Activated T-helper 2 cell treated with anti-CD3 and anti-CD28 coated beads, Interferon-gamma antibody, Interleukin-2, Interleukin-4, amounts not matched to agents 10 μg/mL and 5 μg/mL and 100 μg/mL, durations not matched to agents 14 hours and 24 hours and 36 hours (primary cell): ENCODE data around the gene SPRYD4. TPM values are rescaled to one million over a fixed set of nuclear protein-coding genes. Genes with fewer than 3 reads are reported as not detected.
"Not testable (repeated sequence)": the region's sequence is repeated elsewhere in the genome, so short reads cannot be mapped to it uniquely, and the experiment has no call there.

Source experiments
- DNase-seq: peaks from one replicate; pipeline ENCODE4 v3.0.0; 2021; ENCODE audit warnings: low spot score
- H3K27ac Mint-ChIP-seq: one replicate; pipeline ENCODE4 v1.8.0; 2021; ENCODE audit warnings: mixed read lengths
- H3K27me3 Mint-ChIP-seq: one replicate; pipeline ENCODE4 v1.8.0; 2021; ENCODE audit warnings: low read depth, mixed read lengths
- H3K36me3 Mint-ChIP-seq: one replicate; pipeline ENCODE4 v1.8.0; 2021; ENCODE audit warnings: low read depth, mixed read lengths
- H3K4me1 Mint-ChIP-seq: one replicate; pipeline ENCODE4 v1.8.0; 2021; ENCODE audit warnings: low read depth, mixed read lengths
- H3K4me3 Mint-ChIP-seq: one replicate; pipeline ENCODE4 v1.8.0; 2021; ENCODE audit warnings: low read depth, mild to moderate bottlenecking, moderate library complexity, mixed read lengths
- H3K9me3 Mint-ChIP-seq: one replicate; pipeline ENCODE4 v1.8.0; 2021; ENCODE audit warnings: mixed read lengths
- intact Hi-C: fragments of 100-400 bp; cut with micrococcal nuclease; formaldehyde crosslinking; loops from one replicate; pipeline ENCODE4 v1.15.1; 2023
- total RNA-seq: library from RNA; stranded (reverse); gene quantifications from 2 replicates; pipeline ENCODE4 v1.2.3, GENCODE V29; 2022

Gene SPRYD4
- total RNA-seq, 1 donor from 2014 or later: 4.5 TPM

DNA sequence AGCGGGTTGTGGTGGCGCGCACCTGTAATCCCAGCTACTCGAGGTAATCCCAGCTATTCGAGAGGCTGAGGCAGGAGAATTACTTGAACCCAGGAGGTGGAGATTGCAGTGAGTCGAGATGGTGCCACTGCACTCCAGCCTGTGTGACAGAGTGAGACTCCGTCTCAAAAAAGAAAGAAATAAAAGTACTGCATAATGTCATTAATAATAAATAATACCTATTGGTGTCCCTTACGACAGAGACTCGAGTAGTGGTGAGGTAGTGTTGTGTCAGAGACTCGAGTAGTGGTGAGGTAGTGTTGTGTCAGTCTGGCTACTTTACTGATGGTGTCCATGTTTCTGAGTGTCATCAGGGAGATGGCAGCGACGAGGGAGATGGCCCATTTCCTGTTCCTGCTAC lies 18.3 kb downstream of the SPRYD4 start:
- Mint-ChIP-seq H3K4me3 (no peak overlapping the region), H3K4me1 (peaks cover 12% of the 10 kb centered on the region), H3K27me3 (peaks cover 36% of the 10 kb centered on the region), H3K27ac (no peak overlapping the region), H3K36me3 (peaks cover 4% of the 10 kb centered on the region), H3K9me3 (no peaks in the 10 kb centered on the region)
- intact Hi-C loops: no loop called here
- DNase-seq: no peak

DNA sequence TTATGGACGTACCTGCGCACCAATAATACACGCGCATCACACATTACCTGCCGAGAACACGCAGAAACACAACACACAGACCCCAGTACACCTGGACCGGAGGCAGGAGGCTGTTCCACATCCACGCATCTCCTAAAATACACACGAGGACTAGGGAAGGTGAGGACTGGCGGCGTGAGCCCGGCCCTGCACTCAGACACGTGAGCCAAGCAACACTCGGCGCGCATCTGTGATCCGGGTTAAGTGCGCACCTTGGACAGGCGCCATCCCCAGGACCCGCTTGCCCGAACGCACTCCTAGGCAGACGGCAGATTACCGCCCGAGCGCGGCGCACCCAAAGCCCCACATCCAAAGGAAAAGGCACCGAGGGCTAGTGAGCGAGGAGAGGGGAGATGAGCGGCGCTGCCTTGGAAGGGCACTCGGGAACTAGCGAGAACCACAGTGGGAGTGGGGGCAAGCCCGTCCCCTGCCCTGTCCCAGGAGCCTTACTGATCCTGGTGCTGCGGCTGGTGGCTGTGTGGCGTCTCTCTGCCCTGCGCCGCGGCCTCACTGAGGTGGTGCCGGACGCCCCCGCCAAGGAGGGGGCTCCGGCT lies 19.2 kb downstream of the SPRYD4 start:
- DNase-seq: no peak
- Mint-ChIP-seq H3K27ac (no peak overlapping the region), H3K4me1 (peaks cover 12% of the 10 kb centered on the region), H3K36me3 (peaks cover 4% of the 10 kb centered on the region), H3K4me3 (peak overlapping the region; percentile 83), H3K9me3 (no peaks in the 10 kb centered on the region), H3K27me3 (peaks cover 39% of the 10 kb centered on the region)
- intact Hi-C loops: no loop called here

GRCh38 chr12:56488041-56488955 lies 19.9 kb downstream of the SPRYD4 start, which contains the start of gene GLS2:
Gene GLS2 (minus strand): TSS chr12:56488161. CDS start chr12:56488118, 43 bp downstream.
- no peaks in the 10 kb centered on the region for H3K9me3 Mint-ChIP-seq
- peaks cover 41% of the 10 kb centered on the region for H3K27me3 Mint-ChIP-seq
- peaks cover 12% of the 10 kb centered on the region for H3K4me1 Mint-ChIP-seq
- intact Hi-C loops: no loop called here
- H3K27ac Mint-ChIP-seq: no peak within 1 kb of the TSS
- H3K4me3 Mint-ChIP-seq: peak within 1 kb of the TSS; percentile 83
- DNase-seq: peak; percentile 54
- H3K36me3 Mint-ChIP-seq: peaks cover 4% of the 10 kb centered on the region

- Mint-ChIP-seq H3K9me3 (no peaks in the 10 kb centered on the region), H3K4me1 (peaks cover 12% of the 10 kb centered on the region), H3K27ac (no peak overlapping the region), H3K27me3 (peaks cover 42% of the 10 kb centered on the region), H3K36me3 (peaks cover 4% of the 10 kb centered on the region), H3K4me3 (no peak overlapping the region)
- no peak for DNase-seq
- intact Hi-C loops: no loop called here
Observed at GRCh38 chr12:56490360-56490759, 22.0 kb downstream of the SPRYD4 start.

GRCh38 chr12:56493409-56494105 lies 25.2 kb downstream of the SPRYD4 start:
- H3K4me1 Mint-ChIP-seq, H3K4me3 Mint-ChIP-seq, H3K9me3 Mint-ChIP-seq, DNase-seq, H3K36me3 Mint-ChIP-seq, H3K27ac Mint-ChIP-seq, intact Hi-C loops: not testable (repeated sequence)
- peaks cover 26% of the 10 kb centered on the region for H3K27me3 Mint-ChIP-seq

DNA sequence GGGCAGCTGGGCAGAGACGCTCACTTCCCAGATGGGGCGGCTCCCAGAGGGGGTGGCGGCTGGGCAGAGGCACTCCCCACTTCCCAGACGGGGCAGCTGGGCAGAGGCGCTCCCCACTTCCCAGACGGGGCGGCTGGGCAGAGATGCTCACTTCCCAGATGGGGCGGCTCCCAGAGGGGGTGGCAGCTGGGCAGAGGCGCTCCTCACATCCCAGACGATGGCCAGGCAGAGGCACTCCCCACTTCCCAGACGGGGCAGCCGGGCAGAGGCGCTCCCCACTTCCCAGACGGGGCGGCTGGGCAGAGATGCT lies 25.7 kb downstream of the SPRYD4 start:
- DNase-seq, H3K36me3 Mint-ChIP-seq, H3K4me1 Mint-ChIP-seq, H3K4me3 Mint-ChIP-seq, H3K27ac Mint-ChIP-seq, intact Hi-C loops, H3K9me3 Mint-ChIP-seq: not testable (repeated sequence)
- peaks cover 26% of the 10 kb centered on the region for H3K27me3 Mint-ChIP-seq

DNA sequence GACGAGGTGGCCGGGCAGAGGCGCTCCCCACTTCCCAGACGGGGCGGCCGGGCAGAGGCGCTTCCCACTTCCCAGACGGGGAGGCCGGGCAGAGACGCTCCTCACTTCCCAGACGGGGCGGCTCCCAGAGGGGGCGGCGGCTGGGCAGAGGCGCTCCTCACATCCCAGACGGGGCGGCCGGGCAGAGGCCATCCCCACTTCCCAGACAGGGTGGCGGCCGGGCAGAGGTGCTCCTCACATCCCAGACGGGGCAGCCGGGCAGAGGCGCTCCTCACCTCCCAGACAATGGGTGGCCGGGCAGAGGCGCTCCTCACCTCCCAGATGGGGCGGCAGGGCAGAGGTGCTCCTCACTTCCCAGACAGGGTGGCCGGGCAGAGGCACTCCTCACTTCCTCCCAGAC lies 26.1 kb downstream of the SPRYD4 start:
- H3K4me3 Mint-ChIP-seq, H3K4me1 Mint-ChIP-seq, DNase-seq, H3K36me3 Mint-ChIP-seq, H3K27ac Mint-ChIP-seq, intact Hi-C loops, H3K9me3 Mint-ChIP-seq: not testable (repeated sequence)
- peaks cover 21% of the 10 kb centered on the region for H3K27me3 Mint-ChIP-seq

DNA sequence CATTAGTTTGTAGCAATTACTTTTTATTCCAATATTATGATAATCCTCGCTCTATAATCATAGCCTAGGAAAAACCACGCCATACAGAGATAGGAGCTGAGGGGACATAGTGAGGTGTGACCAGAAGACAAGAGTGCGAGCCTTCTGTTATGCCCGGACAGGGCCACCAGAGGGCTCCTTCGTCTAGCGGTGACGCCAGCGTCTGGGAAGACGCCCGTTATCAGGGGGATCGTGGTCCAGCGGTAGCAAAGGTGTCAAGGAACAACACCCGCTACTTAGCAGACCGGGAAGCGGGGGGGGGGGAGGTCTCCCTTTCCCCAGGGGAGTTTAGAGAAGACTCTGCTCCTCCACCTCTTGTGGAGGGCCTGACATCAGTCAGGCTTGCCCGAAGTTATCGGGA lies 28.3 kb downstream of the SPRYD4 start:
- peak overlapping the region; percentile 30 for H3K4me3 Mint-ChIP-seq
- H3K9me3 Mint-ChIP-seq, H3K27ac Mint-ChIP-seq, H3K36me3 Mint-ChIP-seq, H3K4me1 Mint-ChIP-seq, intact Hi-C loops, H3K27me3 Mint-ChIP-seq: not testable (repeated sequence)
- DNase-seq: peak; percentile 38

DNA sequence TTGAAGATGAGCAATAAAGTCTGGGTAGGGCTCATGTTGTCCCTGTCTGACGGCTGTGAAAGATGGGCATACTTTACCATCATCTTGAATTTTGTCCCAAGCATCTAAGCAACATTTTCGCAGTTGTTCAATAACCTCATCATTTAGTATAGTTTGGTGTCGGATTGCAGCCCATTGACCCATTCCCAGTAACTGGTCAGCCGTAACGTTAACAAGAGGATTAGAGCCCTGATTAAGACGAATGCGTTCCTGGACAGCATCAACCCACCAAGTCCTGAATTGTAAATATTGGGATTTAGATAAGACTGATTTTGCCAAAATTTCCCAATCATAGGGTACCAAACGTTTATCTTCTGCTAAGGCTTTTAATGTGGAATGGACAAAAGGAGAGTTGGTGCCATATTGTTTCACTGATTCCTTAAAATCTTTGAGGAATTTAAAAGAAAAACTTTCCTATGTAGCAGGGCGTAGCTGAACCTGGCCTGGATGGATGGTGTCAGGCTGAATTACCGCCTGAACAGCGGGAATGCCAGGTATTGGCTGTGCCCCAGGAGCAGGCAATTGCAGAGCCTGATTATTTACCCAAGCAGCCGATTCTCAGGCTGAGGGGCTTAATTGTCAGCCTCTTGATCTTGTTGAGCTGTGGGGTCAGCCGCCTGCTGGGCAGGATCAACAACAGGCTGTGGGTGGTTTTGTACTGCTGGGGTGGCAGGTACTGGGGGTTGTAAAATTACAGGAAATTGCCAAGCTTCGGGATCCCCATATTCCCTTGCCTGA lies 29.9 kb downstream of the SPRYD4 start:
- H3K27ac Mint-ChIP-seq, DNase-seq, H3K4me3 Mint-ChIP-seq, H3K9me3 Mint-ChIP-seq, H3K36me3 Mint-ChIP-seq, intact Hi-C loops, H3K27me3 Mint-ChIP-seq, H3K4me1 Mint-ChIP-seq: not testable (repeated sequence)

DNA sequence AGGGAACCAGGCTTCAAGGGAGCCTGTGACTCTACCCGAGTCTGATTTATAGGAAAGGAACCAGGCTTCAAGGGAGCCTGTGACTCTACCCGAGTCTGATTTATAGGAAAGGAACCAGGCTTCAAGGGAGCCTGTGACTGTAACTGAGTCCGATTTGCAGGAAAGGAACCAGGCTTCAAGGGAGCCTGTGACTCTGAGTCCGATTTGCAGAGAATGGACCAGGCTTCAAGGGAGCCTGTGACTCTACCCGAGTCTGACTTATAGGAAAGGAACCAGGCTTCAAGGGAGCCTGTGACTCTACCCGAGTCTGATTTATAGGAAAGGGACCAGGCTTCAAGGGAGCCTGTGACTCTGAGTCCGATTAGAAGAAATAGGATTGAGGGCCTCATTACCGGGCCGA lies 31.1 kb downstream of the SPRYD4 start:
- H3K9me3 Mint-ChIP-seq, intact Hi-C loops, DNase-seq, H3K27ac Mint-ChIP-seq, H3K4me3 Mint-ChIP-seq, H3K4me1 Mint-ChIP-seq, H3K36me3 Mint-ChIP-seq, H3K27me3 Mint-ChIP-seq: not testable (repeated sequence)

GRCh38 chr12:56499879-56500278 lies 31.5 kb downstream of the SPRYD4 start:
- H3K9me3 Mint-ChIP-seq, intact Hi-C loops: not testable (repeated sequence)

DNA sequence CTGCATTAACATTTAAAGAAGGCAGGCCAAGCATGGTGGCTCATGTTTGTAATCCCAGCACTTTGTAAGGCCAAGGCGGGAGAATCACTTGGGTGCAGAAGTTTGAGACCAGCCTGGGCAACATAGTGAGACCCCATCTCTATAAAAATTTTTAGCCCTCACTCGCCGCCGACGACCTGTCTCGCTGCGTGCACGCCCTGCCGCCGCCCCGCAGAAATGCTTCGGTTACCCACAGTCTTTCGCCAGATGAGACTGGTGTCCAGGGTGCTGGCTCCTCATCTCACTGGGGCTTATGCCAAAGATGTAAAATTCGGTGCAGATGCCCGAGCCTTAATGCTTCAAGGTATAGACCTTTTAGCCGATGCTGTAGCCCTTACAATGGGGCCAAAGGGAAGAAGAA lies 42.4 kb downstream of the SPRYD4 start:
- no peak overlapping the region for H3K4me3 Mint-ChIP-seq
- peaks cover 4% of the 10 kb centered on the region for H3K4me1 Mint-ChIP-seq
- H3K27me3 Mint-ChIP-seq: peaks cover 12% of the 10 kb centered on the region
- no peak for DNase-seq
- intact Hi-C loops: no loop called here
- H3K36me3 Mint-ChIP-seq: no peaks in the 10 kb centered on the region
- H3K27ac Mint-ChIP-seq: no peak overlapping the region
- no peaks in the 10 kb centered on the region for H3K9me3 Mint-ChIP-seq

More at GRCh38 chr12:56499879-56500278, 31.5 kb downstream of the SPRYD4 start:
- H3K27ac Mint-ChIP-seq, H3K4me1 Mint-ChIP-seq, H3K36me3 Mint-ChIP-seq, H3K4me3 Mint-ChIP-seq, H3K27me3 Mint-ChIP-seq, DNase-seq: not testable (repeated sequence)
